ENCODE results near the gene ATG7. TPM values are rescaled to one million over a fixed set of nuclear protein-coding genes. Genes with fewer than 3 reads are reported as not detected.

ATG7 gene, protein sequence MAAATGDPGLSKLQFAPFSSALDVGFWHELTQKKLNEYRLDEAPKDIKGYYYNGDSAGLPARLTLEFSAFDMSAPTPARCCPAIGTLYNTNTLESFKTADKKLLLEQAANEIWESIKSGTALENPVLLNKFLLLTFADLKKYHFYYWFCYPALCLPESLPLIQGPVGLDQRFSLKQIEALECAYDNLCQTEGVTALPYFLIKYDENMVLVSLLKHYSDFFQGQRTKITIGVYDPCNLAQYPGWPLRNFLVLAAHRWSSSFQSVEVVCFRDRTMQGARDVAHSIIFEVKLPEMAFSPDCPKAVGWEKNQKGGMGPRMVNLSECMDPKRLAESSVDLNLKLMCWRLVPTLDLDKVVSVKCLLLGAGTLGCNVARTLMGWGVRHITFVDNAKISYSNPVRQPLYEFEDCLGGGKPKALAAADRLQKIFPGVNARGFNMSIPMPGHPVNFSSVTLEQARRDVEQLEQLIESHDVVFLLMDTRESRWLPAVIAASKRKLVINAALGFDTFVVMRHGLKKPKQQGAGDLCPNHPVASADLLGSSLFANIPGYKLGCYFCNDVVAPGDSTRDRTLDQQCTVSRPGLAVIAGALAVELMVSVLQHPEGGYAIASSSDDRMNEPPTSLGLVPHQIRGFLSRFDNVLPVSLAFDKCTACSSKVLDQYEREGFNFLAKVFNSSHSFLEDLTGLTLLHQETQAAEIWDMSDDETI
- total RNA-seq = 10 to 100 TPM; 28.0 to 28.2 TPM
- 13.8 TPM for polyA plus RNA-seq

DNA sequence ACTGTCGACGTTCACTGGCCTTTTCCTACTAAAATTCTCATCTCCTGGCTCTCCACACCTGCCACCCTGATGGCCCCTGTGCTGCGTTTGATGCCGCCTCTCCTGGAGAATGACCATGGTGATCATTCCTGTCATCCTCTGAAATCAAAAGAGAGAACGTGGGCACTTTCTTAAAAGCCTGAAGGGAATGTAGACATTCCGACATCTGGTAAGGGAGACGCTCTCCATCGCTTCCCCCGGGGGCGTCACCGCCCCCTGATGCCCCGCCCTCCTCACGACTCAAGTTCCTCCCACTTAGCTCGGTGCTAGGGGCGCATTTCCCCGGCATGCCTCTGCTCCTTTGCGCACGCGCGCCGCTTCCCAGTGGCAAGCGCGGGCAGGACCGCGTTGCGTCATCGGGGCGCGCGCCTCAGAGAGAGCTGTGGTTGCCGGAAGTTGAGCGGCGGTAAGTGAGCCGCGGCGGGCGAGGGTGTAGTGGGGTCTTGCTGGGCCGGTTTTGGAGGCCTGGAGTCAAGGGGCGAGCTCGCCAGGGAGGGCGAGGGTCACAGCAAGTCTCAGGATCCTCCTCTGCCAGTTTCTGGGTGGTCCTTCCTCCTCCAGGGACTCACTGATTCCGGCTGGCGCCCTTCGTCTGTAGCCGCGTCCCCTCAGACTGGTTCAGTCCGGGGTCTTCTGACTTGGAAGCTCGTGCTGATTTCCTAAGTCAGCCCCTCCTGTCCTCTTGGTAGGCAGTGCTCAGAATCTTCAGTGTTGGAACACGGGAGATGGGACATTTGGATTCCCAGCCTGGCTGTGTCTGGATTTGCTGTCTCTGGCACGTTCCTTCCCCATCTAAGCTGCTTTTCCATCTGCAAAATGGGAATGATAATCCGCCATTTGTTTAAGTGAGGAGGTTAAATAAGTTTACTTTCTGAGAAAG lies at the start of gene ATG7:
TSS of gene ATG7 (plus strand) at position 412 of the 919 bp plus-strand sequence. CDS start 26,299 bp downstream, outside the sequence.
- Histone ChIP-seq H3K36me3 (ENCODE audit: insufficient read depth, low read length) (no peaks in the 10 kb centered on the region), H3K9me3 (ENCODE audit: low read length) (no peaks in the 10 kb centered on the region), H3K27me3 (ENCODE audit: insufficient read depth, low read length, poor library complexity, severe bottlenecking) (no peaks in the 10 kb centered on the region), H3K4me3 (ENCODE audit: low read length) (peak within 1 kb of the TSS; percentile 100), H3K4me1 (ENCODE audit: insufficient read depth, low read length) (peaks cover 23% of the 10 kb centered on the region), H3K27ac (ENCODE audit: low read depth, low read length) (peak within 1 kb of the TSS; percentile 99)
- ChIA-PET CTCF (interaction anchor here (0.8 to 1.5 kb wide), 7 partner anchors 9 to 952 kb away, joined by 3 to 7 read pairs (median 4); partner anchors contain the start of gene SEC13), POLR2A (interaction anchor here (0.8 to 3.4 kb wide), 8 partner anchors 11 to 1875 kb away, joined by 3 to 20 read pairs (median 4); partner anchors contain the start of genes TSEN2 and VGLL4)
- peak; percentile 95 to 98 (median 97) for DNase-seq
- H3K9me3 Mint-ChIP-seq = peaks cover 0 to under 1% (median 0%) of the 10 kb centered on the region in 5 donors
- H3K27me3 Mint-ChIP-seq = no peaks in the 10 kb centered on the region
- H3K27ac Mint-ChIP-seq = peak within 1 kb of the TSS; percentile 95 to 100 (median 98)
- H3K36me3 Mint-ChIP-seq = peaks cover 7 to 24% (median 14%) of the 10 kb centered on the region in 3 donors
- peak within 1 kb of the TSS; percentile 89 to 99 (median 97) for H3K4me3 Mint-ChIP-seq
- peaks cover 49 to 56% (median 50%) of the 10 kb centered on the region in 3 donors for H3K4me1 Mint-ChIP-seq

- Mint-ChIP-seq H3K27ac (no peak overlapping the region), H3K9me3 (no peaks in the 10 kb centered on the region), H3K4me3 (no peak overlapping the region), H3K36me3 (no peaks in the 10 kb centered on the region), H3K27me3 (peaks cover 3 to 4% of the 10 kb centered on the region in 2 donors), H3K4me1 (peaks cover 3 to 8% (median 3%) of the 10 kb centered on the region in 3 donors)
- DNase-seq = no peak
- ChIA-PET POLR2A (no interaction called here), CTCF (interaction anchor here (0.9 to 1.3 kb wide), 2 partner anchors 13 to 111 kb away, joined by 3 to 4 read pairs; no protein-coding TSS in a partner anchor)
- H3K4me3 ChIP-seq (ENCODE audit: low read length) = no peak overlapping the region
- H3K27me3 ChIP-seq (ENCODE audit: insufficient read depth, low read length, poor library complexity, severe bottlenecking) = no peaks in the 10 kb centered on the region
- H3K27ac ChIP-seq (ENCODE audit: low read depth, low read length) = no peak overlapping the region
- H3K36me3 ChIP-seq (ENCODE audit: insufficient read depth, low read length) = no peaks in the 10 kb centered on the region
- no peaks in the 10 kb centered on the region for H3K9me3 ChIP-seq (ENCODE audit: low read length)
- H3K4me1 ChIP-seq (ENCODE audit: insufficient read depth, low read length) = no peaks in the 10 kb centered on the region
Measured at GRCh38 chr3:11224010-11224409, 48.2 kb upstream of the ATG7 start.

DNA sequence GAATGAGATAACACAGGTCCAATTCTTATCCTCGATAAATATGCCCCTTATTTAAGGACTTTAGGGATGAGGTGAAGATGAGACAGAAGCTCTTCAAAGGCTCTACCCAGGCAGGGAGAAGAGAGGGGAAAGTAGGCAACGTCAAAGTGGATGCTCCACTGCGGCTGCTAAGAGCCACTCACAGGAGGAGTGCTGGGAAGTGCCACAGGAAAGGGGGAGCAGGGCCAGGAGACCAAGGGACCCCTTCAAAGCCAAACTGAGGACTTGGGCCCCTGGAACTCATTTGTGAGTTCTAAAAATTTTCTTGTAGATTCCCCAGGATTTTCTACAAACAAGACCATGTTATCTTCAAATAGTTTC lies 47.3 kb upstream of the ATG7 start:
- H3K4me3 Mint-ChIP-seq = no peak overlapping the region
- H3K9me3 Mint-ChIP-seq = no peaks in the 10 kb centered on the region
- Histone ChIP-seq H3K36me3 (ENCODE audit: insufficient read depth, low read length) (no peaks in the 10 kb centered on the region), H3K27me3 (ENCODE audit: insufficient read depth, low read length, poor library complexity, severe bottlenecking) (no peaks in the 10 kb centered on the region), H3K27ac (ENCODE audit: low read depth, low read length) (no peak overlapping the region), H3K9me3 (ENCODE audit: low read length) (no peaks in the 10 kb centered on the region), H3K4me3 (ENCODE audit: low read length) (no peak overlapping the region), H3K4me1 (ENCODE audit: insufficient read depth, low read length) (no peaks in the 10 kb centered on the region)
- POLR2A ChIA-PET = no interaction called here
- no peak for DNase-seq
- H3K4me1 Mint-ChIP-seq = peaks cover 3 to 8% (median 3%) of the 10 kb centered on the region in 3 donors
- peak overlapping the region in 1 of 8 donors; percentile 29 for H3K27ac Mint-ChIP-seq
- CTCF ChIA-PET = no interaction called here
- H3K36me3 Mint-ChIP-seq = no peaks in the 10 kb centered on the region
- peaks cover 3 to 4% of the 10 kb centered on the region in 2 donors for H3K27me3 Mint-ChIP-seq

GRCh38 chr3:11226042-11226370 lies 46.2 kb upstream of the ATG7 start:
- Mint-ChIP-seq H3K36me3 (no peaks in the 10 kb centered on the region), H3K27ac (peak overlapping the region in 1 of 8 donors; percentile 13), H3K9me3 (no peaks in the 10 kb centered on the region), H3K4me1 (peaks cover 3 to 8% (median 3%) of the 10 kb centered on the region in 3 donors), H3K4me3 (no peak overlapping the region), H3K27me3 (peaks cover 3 to 4% of the 10 kb centered on the region in 2 donors)
- Histone ChIP-seq H3K4me1 (ENCODE audit: insufficient read depth, low read length) (no peaks in the 10 kb centered on the region), H3K36me3 (ENCODE audit: insufficient read depth, low read length) (no peaks in the 10 kb centered on the region), H3K9me3 (ENCODE audit: low read length) (no peaks in the 10 kb centered on the region), H3K27me3 (ENCODE audit: insufficient read depth, low read length, poor library complexity, severe bottlenecking) (no peaks in the 10 kb centered on the region), H3K4me3 (ENCODE audit: low read length) (no peak overlapping the region), H3K27ac (ENCODE audit: low read depth, low read length) (no peak overlapping the region)
- ChIA-PET POLR2A (no interaction called here), CTCF (no interaction called here)
- no peak for DNase-seq

DNA sequence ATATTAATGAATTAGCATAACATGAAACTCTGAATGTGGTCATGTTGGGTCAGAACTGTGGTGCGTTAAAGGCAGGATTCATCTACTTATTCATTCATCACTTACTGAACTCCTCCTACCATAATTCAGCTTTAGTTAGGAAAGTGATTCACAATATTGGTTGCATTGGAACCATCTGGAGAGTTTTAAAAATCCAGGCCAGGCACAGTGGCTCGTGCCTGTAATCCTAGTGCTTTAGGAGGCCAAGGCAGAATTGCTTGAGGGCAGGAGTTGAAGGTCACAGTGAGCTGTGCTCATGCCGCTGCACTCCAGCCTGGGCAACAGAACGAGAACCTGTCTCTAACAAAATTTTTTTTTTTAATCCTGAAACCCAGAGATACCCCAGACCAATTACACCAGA lies 44.2 kb upstream of the ATG7 start:
- Histone ChIP-seq H3K9me3 (ENCODE audit: low read length) (no peaks in the 10 kb centered on the region), H3K36me3 (ENCODE audit: insufficient read depth, low read length) (no peaks in the 10 kb centered on the region), H3K27me3 (ENCODE audit: insufficient read depth, low read length, poor library complexity, severe bottlenecking) (no peaks in the 10 kb centered on the region), H3K4me3 (ENCODE audit: low read length) (no peak overlapping the region), H3K4me1 (ENCODE audit: insufficient read depth, low read length) (no peaks in the 10 kb centered on the region), H3K27ac (ENCODE audit: low read depth, low read length) (no peak overlapping the region)
- ChIA-PET POLR2A (no interaction called here), CTCF (no interaction called here)
- Mint-ChIP-seq H3K36me3 (no peaks in the 10 kb centered on the region), H3K4me1 (peaks cover 3 to 8% (median 3%) of the 10 kb centered on the region in 3 donors), H3K27ac (no peak overlapping the region), H3K4me3 (no peak overlapping the region), H3K27me3 (peaks cover 0 to 1% of the 10 kb centered on the region in 2 donors), H3K9me3 (no peaks in the 10 kb centered on the region)
- no peak for DNase-seq

DNA sequence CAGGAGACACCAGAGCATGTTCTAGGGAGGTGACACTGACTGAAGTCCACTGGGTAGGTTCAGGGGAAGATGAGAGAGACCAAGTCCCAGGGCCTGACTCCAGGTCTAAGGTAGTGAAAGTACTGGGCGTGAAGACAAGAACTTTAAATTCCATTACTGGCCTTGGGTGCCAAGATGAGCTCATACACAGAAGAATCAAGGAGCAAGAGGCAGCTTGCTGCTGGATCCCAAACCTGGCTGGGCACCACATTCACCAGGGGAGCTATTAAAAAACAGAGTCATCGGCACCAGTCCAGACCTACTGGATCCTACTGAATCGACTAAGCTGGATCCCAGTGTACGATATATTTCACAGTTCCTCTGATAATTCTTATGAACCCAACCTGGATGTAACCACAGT lies 42.1 kb upstream of the ATG7 start:
- ChIA-PET POLR2A (no interaction called here), CTCF (interaction anchor here (1.1 kb wide), 1 partner anchor 105 kb away, joined by 3 read pairs; no protein-coding TSS in a partner anchor)
- H3K4me1 Mint-ChIP-seq = peaks cover 3 to 8% (median 3%) of the 10 kb centered on the region in 3 donors
- no peaks in the 10 kb centered on the region for H3K9me3 Mint-ChIP-seq
- H3K4me3 Mint-ChIP-seq = no peak overlapping the region
- H3K27me3 Mint-ChIP-seq = peaks cover 3 to 8% of the 10 kb centered on the region in 2 donors
- H3K27ac Mint-ChIP-seq = no peak overlapping the region
- Histone ChIP-seq H3K27ac (ENCODE audit: low read depth, low read length) (no peak overlapping the region), H3K27me3 (ENCODE audit: insufficient read depth, low read length, poor library complexity, severe bottlenecking) (no peaks in the 10 kb centered on the region), H3K4me3 (ENCODE audit: low read length) (no peak overlapping the region), H3K9me3 (ENCODE audit: low read length) (no peaks in the 10 kb centered on the region), H3K36me3 (ENCODE audit: insufficient read depth, low read length) (no peaks in the 10 kb centered on the region), H3K4me1 (ENCODE audit: insufficient read depth, low read length) (no peaks in the 10 kb centered on the region)
- no peak for DNase-seq
- H3K36me3 Mint-ChIP-seq = no peaks in the 10 kb centered on the region

- no peaks in the 10 kb centered on the region for H3K36me3 Mint-ChIP-seq
- H3K4me1 Mint-ChIP-seq = peaks cover 3 to 8% (median 3%) of the 10 kb centered on the region in 3 donors
- DNase-seq = no peak
- ChIA-PET POLR2A (no interaction called here), CTCF (interaction anchor here (1.1 kb wide), 1 partner anchor 104 kb away, joined by 3 read pairs; no protein-coding TSS in a partner anchor)
- H3K27me3 Mint-ChIP-seq = peaks cover 3 to 11% of the 10 kb centered on the region in 2 donors
- H3K27ac Mint-ChIP-seq = no peak overlapping the region
- Histone ChIP-seq H3K27me3 (ENCODE audit: insufficient read depth, low read length, poor library complexity, severe bottlenecking) (no peaks in the 10 kb centered on the region), H3K4me1 (ENCODE audit: insufficient read depth, low read length) (no peaks in the 10 kb centered on the region), H3K4me3 (ENCODE audit: low read length) (no peak overlapping the region), H3K9me3 (ENCODE audit: low read length) (no peaks in the 10 kb centered on the region), H3K27ac (ENCODE audit: low read depth, low read length) (no peak overlapping the region), H3K36me3 (ENCODE audit: insufficient read depth, low read length) (no peaks in the 10 kb centered on the region)
- no peaks in the 10 kb centered on the region for H3K9me3 Mint-ChIP-seq
- no peak overlapping the region for H3K4me3 Mint-ChIP-seq
Measured at GRCh38 chr3:11230832-11231231, 41.4 kb upstream of the ATG7 start.
